Stimulated activated CD8-positive, alpha-beta memory T cell treated with anti-CD3 and anti-CD28 coated beads, Interleukin-2, amount 100 ng/mL, for 1 hour (primary cell): Measurements from ENCODE around the gene SERINC5.
"Not testable (repeated sequence)": the region's sequence is repeated elsewhere in the genome, so short reads cannot be mapped to it uniquely, and the experiment has no call there.

ENCODE experiments used
- DNase-seq, 2 donors: peaks; one replicate each; pipeline ENCODE4 v3.0.0-alpha.2; 2020; ENCODE audit warnings: low read depth in 2 of 2

The SERINC5 gene

GRCh38 chr5:80139466-80139972 is 116.3 kb downstream of the SERINC5 start:
- DNase-seq = no peak

- DNase-seq = no peak
Measured at GRCh38 chr5:80138486-80138885, 117.4 kb downstream of the SERINC5 start.

DNA sequence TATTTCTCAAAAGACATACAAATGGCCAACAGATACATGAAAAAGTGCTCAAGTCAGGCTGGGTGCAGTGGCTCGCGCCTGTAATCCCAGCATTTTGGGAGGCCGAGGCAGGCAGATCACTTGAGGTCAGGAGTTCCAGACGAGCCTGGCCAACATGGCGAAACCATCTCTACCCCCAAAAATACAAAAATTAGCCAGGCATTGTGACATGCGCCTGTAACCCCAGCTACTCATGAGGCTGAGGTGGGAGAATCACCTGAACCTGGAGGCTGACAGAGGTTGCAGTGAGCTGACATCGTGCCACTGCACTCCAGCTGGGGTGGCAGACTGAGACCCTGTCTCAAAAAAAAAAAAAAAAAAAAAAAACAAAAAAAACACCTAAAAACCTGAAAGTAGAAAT is 119.0 kb downstream of the SERINC5 start:
- not testable (repeated sequence) for DNase-seq

DNA sequence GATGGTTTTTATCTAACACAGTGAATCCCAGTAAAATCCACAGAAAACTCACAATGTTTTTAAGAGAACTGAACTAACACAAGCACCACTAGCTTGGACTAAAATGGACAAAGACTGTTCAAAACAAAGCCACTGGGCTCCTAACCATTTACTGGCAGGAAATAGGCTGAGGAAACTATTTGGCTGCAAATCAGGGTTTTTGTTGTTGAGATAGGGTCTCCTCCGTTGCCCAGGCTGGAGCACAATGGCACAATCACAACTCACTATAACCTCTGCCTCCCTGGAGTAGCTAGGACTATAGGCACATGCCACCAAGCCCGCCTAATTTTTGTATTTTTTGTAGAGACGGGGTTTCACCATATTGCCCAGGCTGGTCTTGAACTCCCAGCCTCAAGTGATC is 121.0 kb downstream of the SERINC5 start:
- DNase-seq = no peak

DNA sequence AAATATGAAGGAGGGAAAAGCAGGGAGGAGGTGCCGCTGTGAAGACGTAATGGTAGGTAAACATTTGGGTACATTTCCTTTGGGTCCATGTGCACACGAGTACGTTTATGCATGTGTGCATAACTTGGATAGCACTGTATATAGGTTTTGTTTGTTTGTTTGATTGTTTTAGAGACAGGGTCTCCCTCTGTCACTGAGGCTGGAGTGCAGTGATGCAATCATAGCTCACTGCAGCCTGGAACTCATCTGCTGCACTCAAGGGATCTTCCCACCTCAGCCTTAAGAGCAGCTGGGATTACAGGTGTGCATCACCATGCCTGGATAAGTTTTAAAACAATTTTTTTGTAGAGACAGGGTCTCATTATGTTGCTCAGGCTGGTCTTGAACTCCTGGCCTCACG is 126.7 kb downstream of the SERINC5 start:
- DNase-seq = no peak

DNA sequence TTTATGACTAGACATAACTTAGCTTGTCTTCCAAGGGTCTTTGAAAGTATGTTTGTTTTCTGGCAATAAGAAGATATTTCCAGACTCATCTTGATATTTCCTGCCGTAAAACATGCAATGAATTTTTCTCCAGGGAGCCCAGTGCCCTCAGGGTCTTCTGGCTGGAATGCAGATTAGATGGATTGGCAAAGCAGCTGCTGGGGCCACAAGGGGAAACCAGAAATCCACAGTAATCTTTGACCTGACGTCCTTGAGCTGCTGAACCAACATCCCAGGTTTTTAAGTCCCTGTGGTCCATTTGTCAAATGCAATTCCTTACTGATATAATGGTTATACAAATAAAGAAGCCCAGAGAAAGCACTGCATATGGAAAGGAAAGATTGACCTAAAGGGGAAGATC is 127.7 kb downstream of the SERINC5 start:
- DNase-seq = no peak

GRCh38 chr5:80127116-80127552 is 128.7 kb downstream of the SERINC5 start:
- no peak for DNase-seq

DNA sequence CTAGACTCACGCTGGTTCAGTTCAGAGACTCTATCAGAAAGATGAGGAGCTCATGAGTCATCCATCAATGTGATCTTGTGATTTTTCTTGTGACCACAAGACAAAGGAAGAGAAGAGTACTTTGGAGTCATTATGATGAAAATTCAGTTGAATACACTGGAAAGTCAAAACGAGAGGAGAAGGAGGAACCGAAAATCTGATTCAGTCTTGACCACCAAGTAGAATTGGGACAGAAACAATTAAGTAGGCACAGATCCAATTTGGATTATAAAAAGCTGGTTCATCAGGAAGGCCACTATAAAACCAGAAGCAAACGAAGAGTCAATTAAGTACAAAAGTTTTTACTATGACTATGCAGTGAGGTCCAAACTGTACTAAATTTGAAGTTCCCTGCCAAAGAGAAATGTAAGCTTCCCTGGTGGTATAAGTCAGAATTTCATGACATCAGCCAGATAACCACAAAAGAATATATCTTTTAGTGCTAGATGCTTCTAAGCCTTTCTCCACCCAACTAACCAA is 129.8 kb downstream of the SERINC5 start:
- no peak for DNase-seq

DNA sequence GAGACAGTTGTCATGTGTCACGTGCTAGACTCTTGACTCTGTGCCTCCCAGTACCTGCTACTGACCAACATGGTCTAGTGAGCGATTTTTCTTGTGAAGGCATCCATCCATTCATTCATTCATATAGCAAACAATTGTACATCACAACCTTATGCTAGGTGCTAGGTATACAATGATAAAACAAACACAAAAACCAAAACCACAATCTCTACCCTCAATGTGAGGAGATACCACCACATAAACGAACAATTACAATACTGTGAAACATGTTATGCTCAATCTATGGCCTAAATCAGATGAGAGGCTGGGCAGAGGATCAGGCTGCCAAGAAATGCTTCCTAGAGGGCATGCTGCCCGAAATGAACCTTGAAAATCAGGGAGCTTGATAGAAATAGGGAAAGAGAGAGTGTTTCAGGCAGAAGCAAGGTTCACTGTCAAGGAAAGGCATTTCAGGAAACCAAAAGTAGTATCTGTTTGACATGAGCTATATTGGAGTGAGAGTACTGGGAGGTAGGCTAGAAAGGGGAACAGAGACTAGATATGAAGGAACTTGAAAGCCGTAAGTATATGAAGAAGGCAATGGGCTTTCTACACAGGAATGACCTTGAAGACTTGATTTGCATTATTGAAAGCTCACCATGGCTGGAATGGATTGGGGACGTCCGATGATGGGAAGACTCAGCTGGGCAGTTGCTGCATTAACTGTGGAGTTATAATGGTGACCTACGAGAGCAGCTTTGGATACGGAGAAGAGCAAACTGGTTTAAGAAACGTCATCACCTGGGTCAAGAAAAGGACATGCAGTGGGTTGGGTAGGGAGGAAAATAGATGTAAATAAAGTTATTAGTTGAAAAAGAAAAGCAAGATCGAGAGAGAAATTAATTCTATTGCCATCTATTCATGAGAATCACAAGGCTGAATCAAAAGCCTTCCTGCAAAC is 130.6 kb downstream of the SERINC5 start:
- DNase-seq = no peak

DNA sequence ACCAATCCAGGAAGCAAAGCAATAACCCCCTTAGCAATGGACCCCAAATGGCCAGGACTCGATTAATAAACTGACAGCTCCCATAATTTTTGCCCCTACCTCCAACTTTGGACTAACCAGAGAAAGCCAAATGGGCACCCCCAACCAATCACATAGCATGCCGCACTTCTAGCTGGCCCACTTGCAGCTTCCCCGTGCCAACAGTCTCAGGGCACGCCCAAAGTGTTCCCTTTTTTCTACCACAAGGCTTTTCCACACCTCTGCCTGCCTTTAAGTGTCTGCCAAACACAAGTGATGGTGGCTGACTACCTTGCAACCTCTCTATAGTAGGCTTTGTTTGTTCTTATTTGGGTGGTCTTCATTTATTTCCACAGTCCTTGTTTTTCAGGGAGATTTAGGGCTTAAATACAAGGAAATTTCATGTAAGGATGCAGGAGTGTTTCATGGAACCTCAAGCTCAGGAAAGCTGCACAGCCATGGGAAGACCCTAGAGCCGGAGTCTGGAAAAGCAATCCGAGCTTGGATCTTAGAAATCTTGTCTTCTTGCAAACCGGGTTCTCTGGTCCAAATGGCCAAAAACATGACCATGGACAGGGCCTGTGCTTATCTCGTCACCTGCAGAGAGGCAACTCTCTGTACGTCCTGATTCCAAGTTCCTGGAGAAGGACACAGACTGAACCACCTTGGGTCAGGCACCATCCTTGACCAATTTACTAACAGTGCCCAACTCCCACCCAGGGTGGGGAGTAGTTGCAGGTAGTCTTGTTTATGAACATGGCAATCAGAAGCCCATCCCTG is 131.5 kb downstream of the SERINC5 start:
- no peak for DNase-seq

DNA sequence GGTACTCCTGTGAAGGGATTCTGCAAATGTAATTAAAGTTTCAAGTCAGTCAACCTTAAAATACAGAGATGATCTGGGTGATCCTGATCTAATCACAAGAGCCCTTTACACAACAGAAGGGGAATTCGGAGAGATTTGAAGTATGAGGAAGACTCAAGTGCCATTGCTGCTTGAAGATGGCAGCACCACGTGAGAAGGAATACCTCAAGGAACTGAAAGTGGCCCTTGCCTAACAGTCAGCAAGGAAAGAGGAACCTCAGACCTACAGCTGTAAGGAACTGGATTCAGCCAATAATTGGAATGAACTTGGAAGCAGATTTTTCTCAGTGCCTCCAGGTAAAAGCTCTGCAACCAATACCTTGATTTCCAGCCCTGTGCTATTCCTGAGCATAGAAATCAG is 133.3 kb downstream of the SERINC5 start:
- no peak for DNase-seq

GRCh38 chr5:80119372-80119771 is 136.5 kb downstream of the SERINC5 start:
- DNase-seq = no peak

- DNase-seq = no peak
Measured at GRCh38 chr5:80117446-80117845, 138.4 kb downstream of the SERINC5 start.

- DNase-seq = no peak
Measured at GRCh38 chr5:80116465-80116864, 139.4 kb downstream of the SERINC5 start.

- no peak for DNase-seq
Measured at GRCh38 chr5:80116000-80116399, 139.8 kb downstream of the SERINC5 start.

DNA sequence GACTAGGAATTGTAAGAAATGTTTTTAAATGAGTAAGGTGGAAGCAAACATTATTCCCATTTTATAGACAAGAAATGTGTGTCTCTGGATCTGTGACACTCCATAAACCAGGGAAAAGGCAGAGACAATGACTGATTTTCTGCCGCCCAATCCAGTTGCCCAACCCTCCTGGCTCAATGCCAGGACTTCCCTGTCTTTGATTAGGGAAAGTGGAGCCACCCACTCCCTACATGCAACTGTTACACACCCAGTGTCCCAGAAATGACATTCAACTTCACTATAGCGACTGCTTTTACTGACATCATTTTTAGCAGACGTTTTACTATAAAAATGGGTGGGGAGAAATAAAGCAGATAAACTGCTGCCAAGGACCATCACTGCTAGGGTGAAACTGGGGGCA is 141.0 kb downstream of the SERINC5 start:
- DNase-seq = no peak

- not testable (repeated sequence) for DNase-seq
Measured at GRCh38 chr5:80111376-80111990, 144.4 kb downstream of the SERINC5 start.

GRCh38 chr5:80109646-80110478 is 146.0 kb downstream of the SERINC5 start:
- DNase-seq = no peak

GRCh38 chr5:80106916-80107315 is 148.9 kb downstream of the SERINC5 start:
- no peak for DNase-seq

DNA sequence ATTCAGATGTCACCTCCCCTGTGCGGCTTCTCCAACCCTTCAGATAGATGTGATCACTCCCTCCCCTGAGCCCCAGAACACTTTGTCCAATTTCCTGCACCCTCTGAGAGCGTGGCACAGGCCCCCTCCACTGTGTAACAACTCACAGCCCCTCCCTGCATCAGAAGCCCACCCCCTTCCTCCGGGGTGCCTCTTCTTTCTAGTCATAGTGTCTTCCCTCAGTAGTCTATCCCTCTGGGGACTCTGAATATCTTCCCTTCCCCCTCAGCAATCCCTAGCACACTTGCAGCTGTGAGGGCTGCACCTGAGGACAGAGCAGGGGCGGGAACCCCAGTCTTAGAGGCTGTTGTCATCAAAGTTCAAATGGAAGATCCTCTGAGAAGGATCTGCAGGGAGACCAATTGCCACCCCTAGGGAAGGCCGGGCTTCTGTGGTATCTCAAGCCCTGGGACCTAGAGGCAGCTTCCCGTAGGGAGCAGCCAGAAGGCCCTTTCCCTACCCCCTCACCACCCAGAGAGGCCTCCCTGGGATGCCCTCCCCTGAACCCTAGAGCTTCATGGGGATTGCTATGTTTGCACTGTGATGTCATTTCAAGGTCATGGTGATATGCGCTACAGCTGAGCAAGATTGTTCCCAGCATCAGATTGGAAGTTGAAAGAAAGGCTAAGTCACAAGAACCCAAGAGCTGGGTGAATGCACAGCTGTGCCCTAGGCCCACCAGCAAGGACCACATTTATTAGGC is 150.0 kb downstream of the SERINC5 start:
- DNase-seq = no peak
